ENCODE data around the gene ZNF436.
"Not testable (repeated sequence)": the region's sequence is repeated elsewhere in the genome, so short reads cannot be mapped to it uniquely, and the experiment has no call there.

ZNF436 gene

GRCh38 chr1:23393706-23394105, 24.1 kb upstream of the ZNF436 start:
- DNase-seq (ENCODE audit: insufficient read length, low spot score) (no peak), FAIRE-seq (no peak)

- DNase-seq (ENCODE audit: insufficient read length, low spot score) (no peak), FAIRE-seq (peak; percentile 100)
Measured at GRCh38 chr1:23392125-23392855, 22.7 kb upstream of the ZNF436 start.

- DNase-seq (ENCODE audit: insufficient read length, low spot score) (no peak), FAIRE-seq (no peak)
Measured at GRCh38 chr1:23389837-23390321, 20.2 kb upstream of the ZNF436 start.

GRCh38 chr1:23387494-23387893, 17.9 kb upstream of the ZNF436 start:
- DNase-seq (ENCODE audit: insufficient read length, low spot score) (no peak), FAIRE-seq (no peak)

- DNase-seq (ENCODE audit: insufficient read length, low spot score) (no peak), FAIRE-seq (no peak)
Measured at GRCh38 chr1:23385119-23385621, 15.5 kb upstream of the ZNF436 start.

- DNase-seq (ENCODE audit: insufficient read length, low spot score): no peak
- FAIRE-seq: no peak
Measured at GRCh38 chr1:23384312-23385058, 14.8 kb upstream of the ZNF436 start.

- DNase-seq (ENCODE audit: insufficient read length, low spot score) (no peak), FAIRE-seq (no peak)
Measured at GRCh38 chr1:23383577-23384311, 14.1 kb upstream of the ZNF436 start.

- FAIRE-seq (no peak), DNase-seq (ENCODE audit: insufficient read length, low spot score) (no peak)
Measured at GRCh38 chr1:23381233-23381885, 11.7 kb upstream of the ZNF436 start.

- FAIRE-seq: no peak
- DNase-seq (ENCODE audit: insufficient read length, low spot score): no peak
Measured at GRCh38 chr1:23380719-23381118, 11.1 kb upstream of the ZNF436 start.

- DNase-seq (ENCODE audit: insufficient read length, low spot score); FAIRE-seq: not testable (repeated sequence)
Measured at GRCh38 chr1:23380236-23380635, 10.6 kb upstream of the ZNF436 start.

GRCh38 chr1:23376890-23377811, 7.5 kb upstream of the ZNF436 start:
- DNase-seq (ENCODE audit: insufficient read length, low spot score) (peak; percentile 64), FAIRE-seq (peak; percentile 28)

GRCh38 chr1:23374079-23374735, 4.6 kb upstream of the ZNF436 start:
- not testable (repeated sequence) for FAIRE-seq; DNase-seq (ENCODE audit: insufficient read length, low spot score)

- no peak for DNase-seq (ENCODE audit: insufficient read length, low spot score)
- no peak for FAIRE-seq
Measured at GRCh38 chr1:23371987-23372880, 2.6 kb upstream of the ZNF436 start.

- no peak for DNase-seq (ENCODE audit: insufficient read length, low spot score)
- FAIRE-seq: no peak
Measured at GRCh38 chr1:23370709-23371584, 1.3 kb upstream of the ZNF436 start.

- no peak for DNase-seq (ENCODE audit: insufficient read length, low spot score)
- no peak for FAIRE-seq
Measured at GRCh38 chr1:23370330-23370708, 683 bp upstream of the ZNF436 start.

- peak; percentile 73 for DNase-seq (ENCODE audit: insufficient read length, low spot score)
- FAIRE-seq: no peak
Measured at GRCh38 chr1:23368562-23369334, 888 bp downstream of the ZNF436 start.

Data from HTR-8/SVneo (cell line).